ENCODE measurements around the gene RTN4RL1.
"Not testable (repeated sequence)": the region's sequence is repeated elsewhere in the genome, so short reads cannot be mapped to it uniquely, and the experiment has no call there.

The RTN4RL1 gene

DNA sequence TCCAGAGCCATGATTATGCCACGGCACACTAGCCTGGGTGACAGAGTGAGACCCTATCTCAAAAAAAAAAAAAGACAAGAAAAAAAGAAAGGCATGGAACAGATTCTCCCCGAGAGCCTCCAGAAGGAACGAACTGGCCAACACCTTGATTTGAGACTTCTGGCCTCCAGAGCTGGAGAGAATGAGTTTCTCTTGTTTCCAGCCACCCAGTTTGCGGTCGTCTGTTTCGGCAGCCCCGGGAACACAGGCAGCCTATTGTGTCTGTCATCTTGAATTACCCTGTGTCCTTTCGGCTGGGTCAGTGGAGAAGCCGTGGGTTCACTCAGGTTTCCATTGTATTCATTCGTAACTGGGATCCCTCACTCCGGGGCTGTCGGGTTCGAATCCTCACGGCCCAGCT is 111.4 kb downstream of the RTN4RL1 start:
- no peak for DNase-seq

DNA sequence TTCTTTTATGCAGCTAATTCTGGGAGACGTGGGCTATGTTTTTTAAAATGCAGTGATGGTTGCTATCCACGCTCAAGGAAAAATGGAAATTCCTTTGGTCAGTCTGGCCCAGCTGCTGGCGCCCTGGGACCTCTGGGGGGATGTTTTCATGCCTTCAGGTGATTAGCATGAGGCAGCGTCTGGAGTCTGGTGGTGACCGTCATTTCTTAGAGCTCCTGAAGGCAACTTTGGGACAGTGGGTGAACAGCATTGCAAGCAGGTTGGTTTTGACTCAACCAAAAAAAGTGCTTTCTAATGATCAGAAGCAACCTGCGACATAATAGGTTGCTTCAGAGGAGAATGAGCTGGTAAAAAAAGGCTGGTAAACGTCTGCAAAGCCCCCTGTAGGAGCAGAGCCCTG is 113.0 kb downstream of the RTN4RL1 start:
- DNase-seq = no peak

DNA sequence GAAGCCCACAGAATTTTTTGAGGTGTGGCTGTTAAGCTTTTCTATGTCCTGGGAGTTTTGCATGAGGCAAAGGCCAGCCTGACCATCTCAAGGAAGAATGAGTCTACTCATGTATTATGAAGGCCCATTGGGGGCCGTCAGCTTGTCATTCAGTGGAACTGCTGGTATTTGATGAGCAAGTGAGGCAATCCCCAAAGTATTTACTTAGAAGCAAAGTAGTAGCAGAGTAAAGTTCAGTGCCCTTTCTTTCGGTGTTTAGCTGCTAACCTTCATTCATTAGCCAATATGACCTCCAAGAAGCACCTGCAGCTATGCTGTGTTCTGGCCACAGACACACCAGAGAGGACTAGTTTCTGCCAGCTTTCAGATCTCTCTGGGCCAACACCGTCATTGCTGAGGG is 115.1 kb downstream of the RTN4RL1 start:
- no peak for DNase-seq

DNA sequence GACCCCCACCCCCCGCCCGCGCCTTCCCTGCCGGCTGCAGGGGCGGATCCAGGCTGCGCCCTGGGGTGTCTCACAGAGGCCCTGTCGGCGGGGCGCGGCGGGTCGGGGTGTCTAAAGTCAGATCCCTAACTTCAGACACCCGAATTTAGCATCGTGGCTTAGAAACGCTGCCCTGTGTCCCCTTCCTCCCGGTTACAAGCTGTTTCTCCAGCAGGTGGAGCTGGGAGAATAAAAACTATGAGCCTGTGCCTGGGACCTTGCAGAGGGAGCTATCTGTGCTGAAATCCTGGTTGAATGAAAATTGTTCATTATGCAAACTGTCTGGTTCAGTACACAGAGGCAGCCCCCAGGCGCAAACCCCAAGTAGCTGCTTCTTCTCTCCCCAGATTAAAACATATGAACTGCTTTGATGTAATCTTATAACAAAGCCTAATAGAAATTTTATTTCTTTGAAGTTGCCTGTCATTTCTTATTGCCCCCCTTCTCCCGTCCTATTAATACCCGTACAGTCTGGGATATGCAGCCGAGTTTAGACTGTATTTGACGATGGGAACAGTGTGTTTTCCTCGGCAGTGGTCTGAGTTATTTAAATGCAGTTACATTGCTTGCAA is 116.3 kb downstream of the RTN4RL1 start:
- DNase-seq = peak; percentile 27

DNA sequence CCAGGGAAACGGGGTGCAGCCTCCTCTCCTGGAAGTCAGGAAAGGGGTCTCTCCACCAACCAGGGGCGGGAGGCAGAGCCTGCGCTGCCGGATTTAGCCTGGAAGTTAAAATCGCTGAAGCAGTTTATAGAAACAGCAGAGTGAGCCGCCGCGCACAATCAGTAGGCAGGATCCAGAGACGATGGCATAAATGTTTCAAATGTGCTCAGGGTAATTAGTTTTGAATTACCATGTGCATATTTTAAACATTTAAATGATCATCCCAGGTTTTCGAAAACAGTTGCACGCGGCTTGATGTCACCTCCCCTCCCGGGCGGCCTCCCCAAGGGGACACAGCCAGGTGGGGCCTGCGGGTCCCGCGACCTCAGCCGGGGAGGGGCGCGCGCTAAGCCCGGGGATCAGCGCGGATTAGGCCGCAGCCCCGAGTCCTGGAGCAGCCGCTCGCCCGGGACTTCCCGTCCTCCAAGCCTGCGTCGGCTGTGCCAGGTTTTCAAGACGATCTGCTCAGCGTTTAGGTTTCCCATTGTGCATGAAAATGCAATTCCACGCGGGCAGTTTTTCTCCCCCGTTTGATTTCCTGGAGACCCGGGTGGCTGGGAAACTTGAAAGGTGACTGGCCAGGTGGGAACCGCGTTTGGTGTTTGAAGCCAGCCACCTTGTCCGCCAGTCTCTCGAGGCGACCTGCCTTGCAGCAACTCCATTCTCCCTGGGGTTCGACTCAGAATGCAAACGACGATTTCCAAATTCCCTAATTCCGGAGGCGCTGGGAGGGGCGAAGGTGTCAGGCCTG is 117.0 kb downstream of the RTN4RL1 start:
- no peak for DNase-seq

DNA sequence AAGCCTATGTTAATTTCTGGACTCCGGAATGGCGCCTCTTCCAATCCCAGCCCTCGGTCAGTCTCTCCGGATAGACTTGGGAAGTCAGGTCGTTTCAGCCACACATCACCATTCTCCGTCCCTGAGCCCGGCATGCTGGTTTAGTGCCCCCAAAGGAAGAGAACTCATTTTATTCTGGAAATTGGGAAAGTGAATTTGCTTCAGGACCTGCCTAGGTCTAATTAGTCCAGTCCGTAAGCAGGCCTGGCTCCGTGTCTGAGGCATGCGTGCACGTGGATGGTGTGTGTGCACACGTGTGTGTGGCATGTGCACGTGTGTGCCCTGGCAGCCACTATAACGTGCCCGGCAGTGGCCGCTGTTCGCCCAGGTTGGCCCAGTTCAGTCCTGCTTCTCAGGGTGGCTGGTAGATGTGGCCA is 117.9 kb downstream of the RTN4RL1 start:
- DNase-seq = no peak

DNA sequence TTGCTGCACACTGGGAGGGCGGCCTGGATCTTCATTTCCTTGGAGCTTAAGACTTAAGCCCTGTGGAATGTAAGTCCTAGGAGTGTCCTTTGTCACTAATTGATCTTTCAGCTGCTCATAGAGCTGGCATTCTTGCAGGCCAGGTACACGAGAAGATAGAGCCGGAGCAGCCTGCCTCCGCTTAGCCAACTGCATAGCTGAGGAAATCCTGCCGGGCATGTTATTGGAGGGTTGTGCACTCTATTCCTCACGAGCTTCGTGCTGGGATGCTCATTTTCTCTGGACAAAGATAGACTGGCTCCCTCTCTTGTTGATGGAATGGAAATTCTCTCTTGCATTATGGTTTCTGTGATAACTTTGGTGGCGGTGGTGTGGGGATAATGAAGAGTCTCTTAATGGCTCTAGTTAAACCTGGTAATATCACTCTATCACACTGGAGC is 118.5 kb downstream of the RTN4RL1 start:
- DNase-seq = no peak

DNA sequence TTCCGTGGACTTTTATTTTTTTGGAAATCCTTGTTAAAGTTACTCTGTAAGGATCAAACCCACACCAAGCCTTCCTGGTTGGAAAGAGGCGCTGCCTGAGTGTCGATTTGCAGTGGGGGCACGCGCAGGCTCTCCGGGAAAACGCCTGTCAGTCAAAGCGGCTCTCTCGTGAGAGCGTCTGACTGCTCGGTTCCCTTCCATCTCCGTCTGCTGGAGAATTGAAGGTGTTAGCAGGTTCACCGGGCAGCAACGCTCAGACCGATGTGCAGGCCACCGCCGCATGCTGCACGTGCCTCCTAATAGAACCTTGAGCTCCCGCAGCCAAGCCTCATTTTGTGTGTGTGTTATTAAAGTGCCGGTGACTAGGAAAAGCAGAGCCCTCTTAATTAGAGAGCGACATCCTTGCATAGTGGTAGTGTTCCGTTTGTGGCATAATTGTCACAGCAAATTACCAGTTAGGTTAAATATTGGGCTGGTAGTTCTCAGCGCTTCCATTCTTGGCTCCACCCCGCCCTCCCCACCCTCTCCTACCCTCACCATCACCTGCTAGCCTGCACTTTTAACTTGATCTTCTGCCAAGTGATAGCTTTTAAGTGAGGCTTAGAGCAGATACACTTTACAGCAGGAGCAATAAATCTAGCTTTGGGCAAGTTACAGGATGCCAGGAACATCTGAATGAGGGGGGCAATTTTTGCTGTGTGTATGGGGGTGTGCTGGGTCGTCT is 119.8 kb downstream of the RTN4RL1 start:
- DNase-seq = no peak

DNA sequence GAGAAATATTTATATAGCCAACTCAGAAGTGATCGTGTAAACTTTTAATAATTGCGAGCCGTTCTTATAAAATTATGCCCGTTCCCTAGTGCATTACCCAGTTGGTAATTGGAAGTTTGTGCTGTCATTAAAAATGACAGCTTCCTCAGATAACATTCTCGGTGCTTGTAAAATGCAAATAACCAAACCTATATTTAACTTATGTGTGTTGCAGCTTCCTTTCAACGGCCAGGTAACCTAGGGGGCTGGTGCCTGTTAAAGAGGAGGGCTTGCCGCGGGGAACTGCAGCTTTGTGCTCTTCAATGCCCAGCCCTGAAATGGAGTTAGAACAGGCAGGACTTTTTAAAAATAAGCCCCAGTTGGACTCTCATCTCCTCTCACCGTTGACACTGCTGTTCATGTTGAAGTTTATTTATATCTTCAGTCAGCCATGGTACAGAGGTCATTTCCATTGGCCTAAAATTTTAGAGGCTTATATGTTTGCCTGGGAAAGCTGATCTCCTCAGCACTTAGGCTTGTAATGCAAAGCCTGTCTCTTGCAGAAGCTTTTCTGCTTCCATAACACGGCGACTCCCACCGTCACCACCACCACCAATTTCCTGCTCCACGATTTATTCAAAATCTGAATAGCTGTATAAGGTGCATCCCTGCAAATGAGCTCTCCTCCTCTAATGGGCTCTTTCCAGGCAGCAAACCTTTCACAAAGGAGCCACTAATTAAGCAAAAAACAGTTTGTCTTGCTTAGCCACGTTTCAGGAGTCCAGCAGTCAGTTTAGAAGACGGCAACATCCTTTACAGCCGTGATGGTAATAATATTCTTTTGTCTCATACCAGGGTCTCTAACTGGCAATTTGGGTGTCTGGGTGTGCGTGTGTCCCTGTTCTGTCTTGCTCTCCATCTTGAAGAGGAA is 120.6 kb downstream of the RTN4RL1 start:
- no peak for DNase-seq

DNA sequence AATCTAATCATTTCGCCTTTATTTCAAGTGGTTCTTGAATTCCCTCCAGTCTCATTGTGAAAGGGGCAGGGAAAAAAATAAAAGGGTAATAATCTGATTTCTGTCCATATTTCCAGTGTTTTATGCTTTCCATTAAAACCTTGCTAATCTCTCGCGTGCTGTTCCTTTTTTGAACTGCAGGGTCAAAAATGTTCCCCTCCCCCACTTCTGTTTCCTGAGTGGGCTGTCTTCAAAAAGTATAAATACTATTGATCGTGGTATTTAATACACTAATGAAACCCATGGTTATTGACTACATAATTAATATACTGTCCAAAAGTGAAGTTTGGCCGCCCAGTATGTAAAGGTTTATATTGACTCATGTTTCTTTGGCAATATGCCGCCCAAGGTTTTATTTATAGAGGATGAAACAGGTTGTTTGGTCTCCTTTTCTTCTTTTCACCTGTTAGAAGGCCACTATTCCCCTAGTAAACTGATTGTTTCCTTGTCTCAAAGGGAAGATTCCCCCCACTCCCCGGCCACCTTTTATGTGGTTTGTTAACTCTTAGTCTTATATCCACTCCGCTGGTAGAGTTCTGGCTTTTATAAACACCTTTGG is 125.6 kb downstream of the RTN4RL1 start:
- DNase-seq = no peak

DNA sequence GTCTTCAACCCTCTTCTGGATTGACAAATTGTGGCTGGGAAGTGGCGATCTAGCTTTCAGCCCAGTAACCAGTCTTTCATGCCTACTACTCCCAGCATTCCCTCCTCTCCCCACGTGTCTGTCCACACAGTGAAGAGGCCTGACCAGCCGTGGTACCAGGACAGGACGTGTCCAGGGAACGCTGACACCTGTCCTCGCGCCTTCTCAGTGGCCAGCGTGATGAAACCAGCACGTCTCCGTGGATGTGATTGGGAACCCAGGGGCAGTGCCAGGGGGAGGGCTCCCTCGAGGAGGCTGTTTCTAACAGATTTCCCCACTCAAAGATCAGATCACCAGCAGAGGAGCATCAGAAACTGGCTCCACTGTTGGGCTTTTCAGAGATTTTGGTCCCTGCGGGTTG is 126.3 kb downstream of the RTN4RL1 start:
- DNase-seq = no peak

DNA sequence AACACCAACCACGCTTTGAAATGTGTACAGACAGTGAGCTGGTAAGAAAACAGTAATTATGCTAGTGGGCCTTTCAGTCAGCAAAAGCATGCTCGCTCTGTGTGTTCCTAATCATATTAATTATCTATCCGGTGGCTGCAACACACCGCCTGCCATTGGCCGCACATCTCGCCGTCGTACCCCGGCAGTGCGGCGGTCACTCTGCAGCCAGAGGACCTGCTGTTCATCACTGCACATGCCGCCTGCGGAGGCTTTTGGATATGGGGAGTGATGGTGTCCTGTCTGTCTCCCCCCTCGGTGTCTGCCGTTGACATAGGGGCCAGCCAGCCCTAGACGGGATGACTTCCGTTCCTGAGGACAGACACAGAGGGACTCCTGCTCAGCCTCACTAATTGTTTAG is 126.8 kb downstream of the RTN4RL1 start:
- no peak for DNase-seq

DNA sequence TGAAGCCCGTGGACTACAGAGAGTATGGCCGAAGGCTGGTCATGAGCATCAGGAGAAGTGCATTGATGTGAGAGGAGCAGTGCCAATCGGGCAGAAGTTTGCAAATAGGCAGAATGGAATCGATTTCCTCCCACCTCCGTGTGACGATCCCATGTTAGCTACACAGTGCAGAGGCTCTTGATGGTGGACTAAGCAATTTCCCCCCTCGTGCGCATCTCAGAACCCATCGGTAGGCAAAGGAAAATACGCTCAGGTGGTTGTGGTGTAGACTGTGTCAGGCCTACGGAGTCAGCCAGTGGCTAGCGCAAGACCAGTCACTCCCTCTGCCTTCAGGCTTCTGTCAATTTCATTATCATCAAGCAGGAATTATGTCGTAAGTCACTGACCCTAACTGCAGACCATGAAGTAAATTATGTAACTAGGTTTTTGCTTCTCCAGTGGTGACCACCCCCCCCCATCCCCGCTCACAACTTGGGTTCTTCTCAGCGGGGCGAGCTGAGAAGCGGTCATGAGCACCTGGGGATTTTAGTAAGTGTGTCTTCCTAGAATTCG is 128.0 kb downstream of the RTN4RL1 start:
- no peak for DNase-seq

DNA sequence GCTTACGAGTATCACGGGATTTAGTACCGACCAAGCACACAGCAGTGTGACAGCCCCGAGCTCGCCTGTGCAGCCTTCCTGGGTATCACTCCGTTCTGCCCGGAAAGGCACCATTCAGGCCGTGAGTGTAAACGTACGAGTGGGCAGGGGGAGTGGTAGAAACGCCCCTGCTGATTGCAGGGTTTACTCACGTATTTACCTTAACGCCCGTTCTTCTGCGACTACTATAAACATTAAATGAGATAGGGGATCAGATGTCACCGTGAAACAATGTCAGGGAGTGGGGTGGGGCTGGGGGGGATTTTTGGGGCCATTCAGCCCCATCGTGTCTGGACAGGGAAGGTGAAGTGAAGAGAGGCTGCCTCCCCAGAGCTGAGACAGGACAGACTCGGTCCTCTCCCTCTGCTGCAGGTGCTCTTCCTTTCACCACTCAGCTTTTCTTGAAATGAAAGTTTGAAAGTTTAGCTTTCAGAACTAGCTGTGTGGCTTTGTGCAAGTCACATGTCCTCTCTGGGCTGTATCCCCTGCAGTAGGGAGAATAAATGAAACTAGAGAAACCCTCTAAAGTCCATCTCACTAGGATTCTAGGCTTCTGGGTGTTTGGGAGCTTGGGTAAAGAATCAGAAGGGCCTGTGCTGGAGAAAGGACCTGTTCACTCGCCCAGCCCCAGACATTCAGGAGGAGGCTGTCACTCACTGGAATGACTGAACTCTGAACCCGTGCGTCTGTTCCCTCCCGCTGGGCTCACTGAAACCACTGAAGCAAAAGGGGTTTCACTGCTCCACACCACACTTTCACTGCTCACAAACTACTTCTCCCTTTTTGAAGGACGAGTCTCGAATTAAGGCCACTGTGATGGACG is 128.7 kb downstream of the RTN4RL1 start:
- no peak for DNase-seq

DNA sequence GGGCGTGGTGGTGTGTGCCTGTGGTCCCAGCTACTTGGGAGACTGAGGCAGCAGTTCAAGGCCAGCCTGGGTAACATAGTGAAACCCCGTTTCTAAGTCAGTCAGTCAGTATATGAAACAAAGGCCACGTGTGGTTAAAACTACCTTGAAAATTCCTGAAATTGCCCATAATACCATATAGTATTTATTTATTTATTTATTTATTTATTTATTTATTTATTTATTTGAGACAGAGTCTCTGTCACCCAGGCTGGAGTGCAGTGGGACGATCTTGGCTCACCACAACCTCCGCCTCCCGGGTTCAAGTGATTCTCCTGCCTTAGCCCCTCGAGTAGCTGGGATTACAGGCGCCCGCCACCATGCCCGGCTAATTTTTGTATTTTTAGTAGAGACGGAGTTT is 129.7 kb downstream of the RTN4RL1 start:
- not testable (repeated sequence) for DNase-seq

DNA sequence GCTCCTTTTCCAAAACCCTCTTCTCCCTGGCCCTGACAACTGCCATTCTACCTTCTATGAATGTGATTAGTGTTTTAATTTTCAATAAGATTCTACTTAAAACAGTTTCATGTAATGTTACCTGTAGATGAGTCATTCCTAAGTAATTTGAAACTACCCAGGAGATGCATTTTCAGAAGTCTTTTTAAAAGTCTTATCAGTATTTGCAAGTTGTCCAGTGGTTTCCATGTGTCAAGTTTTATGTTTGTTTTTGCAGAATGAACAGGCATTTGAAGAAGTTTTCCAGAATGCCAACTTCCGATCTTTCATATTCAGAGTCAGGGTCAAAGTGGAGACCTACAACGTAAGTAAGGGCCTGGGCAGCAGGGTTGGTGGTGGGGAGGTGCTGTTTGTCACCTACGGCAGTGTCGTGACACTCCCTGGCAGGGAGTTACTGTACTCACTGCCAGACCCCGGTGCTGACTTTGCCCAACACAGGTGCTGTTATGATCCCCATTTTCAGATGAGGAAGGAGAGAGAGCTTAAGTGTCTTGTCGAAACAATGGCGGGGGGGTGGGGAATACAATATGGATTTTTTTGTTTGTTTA is 130.3 kb downstream of the RTN4RL1 start:
- DNase-seq = no peak

DNA sequence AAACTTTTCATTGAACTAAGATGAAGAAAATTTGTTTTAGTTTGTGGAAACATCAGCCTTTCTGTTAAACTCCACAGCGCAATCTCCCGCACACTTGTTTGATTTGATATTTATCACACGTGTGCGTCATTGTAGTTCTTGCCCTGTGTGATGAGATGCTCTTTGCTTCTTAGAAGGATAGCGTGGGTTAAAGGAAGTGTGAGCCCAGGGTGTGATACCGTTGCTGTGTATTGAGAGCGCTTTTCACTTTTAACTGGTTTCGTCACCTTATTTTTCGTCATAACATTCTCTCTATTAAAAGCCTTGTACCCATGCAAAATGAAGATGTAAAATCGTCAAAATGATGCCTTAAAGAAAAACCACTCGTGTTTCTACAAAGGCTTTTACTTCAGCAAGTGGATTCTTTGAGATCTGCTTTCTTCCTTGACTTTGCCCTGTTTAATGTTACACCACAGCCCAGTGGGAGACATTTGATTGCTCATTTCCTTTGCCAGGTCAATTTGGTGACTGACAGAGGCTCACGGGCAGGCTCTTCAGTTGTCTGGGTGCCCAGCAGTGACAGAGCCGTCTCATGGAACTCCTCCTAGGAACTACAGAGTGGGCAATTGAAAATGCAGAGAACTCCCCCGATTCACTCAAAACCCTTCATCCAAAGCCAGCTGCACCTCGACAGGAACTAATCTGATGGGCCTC is 134.2 kb downstream of the RTN4RL1 start:
- peak; percentile 27 for DNase-seq

DNA sequence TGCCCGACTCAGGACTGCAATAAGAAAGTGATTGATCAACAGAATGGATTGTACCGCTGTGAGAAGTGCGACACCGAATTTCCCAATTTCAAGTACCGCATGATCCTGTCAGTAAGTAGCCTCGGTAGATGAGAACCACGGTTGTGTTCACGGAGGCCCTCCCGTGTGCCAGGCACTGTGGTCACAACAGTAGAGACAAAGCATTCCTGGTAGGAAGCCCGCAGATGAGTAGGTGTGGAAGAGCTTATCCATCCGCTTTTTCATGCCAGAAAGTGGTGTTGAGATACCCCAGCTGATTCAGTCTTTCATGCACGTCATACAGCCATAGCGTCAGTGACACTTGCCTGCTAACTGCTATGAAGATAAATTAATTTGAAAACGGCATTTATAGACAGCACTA is 136.4 kb downstream of the RTN4RL1 start:
- DNase-seq = no peak

Data from activated CD8-positive, alpha-beta memory T cell treated with anti-CD3 and anti-CD28 coated beads, Interleukin-2, amount 50 U/mL, for 4 hours (primary cell).